ENCODE measurements around the gene YBX1.

The YBX1 gene

GRCh38 chr1:42660907-42661500 is 21.2 kb upstream of the YBX1 start:
- no peak for TF ChIP-seq CTCF (IDR thresholded peaks at IDR 0.05; ENCODE audit: low read depth, low read length, missing control alignments)
- no peak overlapping the region for H3K4me3 ChIP-seq (ENCODE audit: low read depth, low read length)
- no peak for DNase-seq (ENCODE audit: low read depth)

- H3K4me3 ChIP-seq (ENCODE audit: low read depth, low read length), result no peak overlapping the region
- no peak for DNase-seq (ENCODE audit: low read depth)
- TF ChIP-seq CTCF (IDR thresholded peaks at IDR 0.05; ENCODE audit: low read depth, low read length, missing control alignments), result no peak
Observed at GRCh38 chr1:42669936-42670335, 12.3 kb upstream of the YBX1 start.

GRCh38 chr1:42670425-42670824 is 11.8 kb upstream of the YBX1 start:
- no peak for TF ChIP-seq CTCF (IDR thresholded peaks at IDR 0.05; ENCODE audit: low read depth, low read length, missing control alignments)
- DNase-seq (ENCODE audit: low read depth), result no peak

GRCh38 chr1:42674214-42674613 is 8.0 kb upstream of the YBX1 start:
- TF ChIP-seq CTCF (IDR thresholded peaks at IDR 0.05; ENCODE audit: low read depth, low read length, missing control alignments), result no peak
- DNase-seq (ENCODE audit: low read depth), result no peak
- H3K4me3 ChIP-seq (ENCODE audit: low read depth, low read length), result no peak overlapping the region

More at GRCh38 chr1:42670425-42670824, 11.8 kb upstream of the YBX1 start:
- no peak overlapping the region for H3K4me3 ChIP-seq (ENCODE audit: low read depth, low read length)

GRCh38 chr1:42674682-42675081 is 7.5 kb upstream of the YBX1 start:
- TF ChIP-seq CTCF (IDR thresholded peaks at IDR 0.05; ENCODE audit: low read depth, low read length, missing control alignments), result no peak
- H3K4me3 ChIP-seq (ENCODE audit: low read depth, low read length), result no peak overlapping the region
- no peak for DNase-seq (ENCODE audit: low read depth)

GRCh38 chr1:42675467-42675866 is 6.8 kb upstream of the YBX1 start:
- no peak for TF ChIP-seq CTCF (IDR thresholded peaks at IDR 0.05; ENCODE audit: low read depth, low read length, missing control alignments)
- no peak for DNase-seq (ENCODE audit: low read depth)

GRCh38 chr1:42676534-42677087 is 5.6 kb upstream of the YBX1 start:
- no peak for TF ChIP-seq CTCF (IDR thresholded peaks at IDR 0.05; ENCODE audit: low read depth, low read length, missing control alignments)
- no peak overlapping the region for H3K4me3 ChIP-seq (ENCODE audit: low read depth, low read length)
- DNase-seq (ENCODE audit: low read depth), result no peak

More at GRCh38 chr1:42675467-42675866, 6.8 kb upstream of the YBX1 start:
- no peak overlapping the region for H3K4me3 ChIP-seq (ENCODE audit: low read depth, low read length)
